AG09319 (cell line): ENCODE measurements around the gene C10orf67.

Experiments used
- DNase-seq: peaks from one replicate; pipeline ENCODE4 v3.0.0-alpha.2; 2010; ENCODE audit warnings: low read depth; ENCODE audit errors: extremely low read depth
- CTCF ChIP-seq: IDR thresholded peaks from 2 replicates; pipeline ENCODE4 v1.5.1; 2011; ENCODE audit warnings: low read depth, mild to moderate bottlenecking, inconsistent platforms, low read length, moderate library complexity

The C10orf67 gene

GRCh38 chr10:23174074-23174976 is 170.3 kb downstream of the C10orf67 start:
- TF ChIP-seq CTCF, result no peak

GRCh38 chr10:23173214-23174073 is 171.2 kb downstream of the C10orf67 start:
- DNase-seq, result no peak
- no peak for TF ChIP-seq CTCF

More at GRCh38 chr10:23174074-23174976, 170.3 kb downstream of the C10orf67 start:
- DNase-seq, result no peak

GRCh38 chr10:23172429-23173213 is 172.0 kb downstream of the C10orf67 start:
- TF ChIP-seq CTCF, result no peak
- no peak for DNase-seq

GRCh38 chr10:23171232-23171876 is 173.2 kb downstream of the C10orf67 start:
- no peak for DNase-seq
- TF ChIP-seq CTCF, result no peak

GRCh38 chr10:23158370-23158769 is 186.2 kb downstream of the C10orf67 start:
- peak; percentile 88 for TF ChIP-seq CTCF
- DNase-seq, result peak; percentile 15

- TF ChIP-seq CTCF, result peak; percentile 15
- DNase-seq, result no peak
Measured at GRCh38 chr10:23157691-23158369, 186.8 kb downstream of the C10orf67 start.
